ENCODE measurements around the gene PCSK1N.
"Not testable (repeated sequence)": the region's sequence is repeated elsewhere in the genome, so short reads cannot be mapped to it uniquely, and the experiment has no call there.

DNA sequence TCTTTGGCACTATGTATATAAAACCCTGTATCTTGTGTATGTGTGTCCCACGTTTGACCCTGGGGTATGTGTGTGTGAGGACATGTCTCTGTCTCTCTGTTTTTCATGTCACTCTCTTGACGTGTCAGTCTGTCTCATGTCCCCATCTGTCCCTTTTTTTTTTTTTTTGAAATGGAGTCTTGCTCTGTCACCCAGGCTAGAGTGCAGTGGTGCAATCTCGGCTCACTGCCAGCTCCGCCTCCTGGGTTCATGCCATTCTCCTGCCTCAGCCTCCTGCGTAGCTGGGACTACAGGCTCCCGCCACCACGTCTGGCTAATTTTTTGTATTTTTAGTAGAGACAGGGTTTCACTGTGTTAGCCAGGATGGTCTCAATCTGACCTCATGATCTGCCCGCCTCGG lies 16.0 kb downstream of the PCSK1N start:
- not testable (repeated sequence) for TF ChIP-seq EZH2phosphoT487 (IDR thresholded peaks at IDR 0.05; ENCODE audit: insufficient read depth, low read depth); EZH2 (IDR thresholded peaks at IDR 0.05; ENCODE audit: insufficient read depth, poor library complexity, severe bottlenecking)
